OCI-LY7 (cell line): ENCODE measurements around the gene KDM3B. TPM values are rescaled to one million over a fixed set of nuclear protein-coding genes. Genes with fewer than 3 reads are reported as not detected.
A peak's percentile ranks its signal among the peaks of the same experiment; 100 is the strongest.

ENCODE experiments used
- BruUV-seq: library from RNA; stranded (reverse); fragments of 400-500 nt; replicated peaks from 2 replicates; lab custom pipeline; 2021; lab: Mats Ljungman, UMichigan
- CTCF ChIA-PET: fragments of 300-600 bp; sonication (Branson Sonifier 250); formaldehyde crosslinking; loops from one replicate; lab custom pipeline; 2022; ENCODE audit warnings: antibody characterized with exemption; ENCODE audit not compliant: unreplicated experiment; lab: Charles Lee
- POLR2A ChIA-PET: fragments of 300-600 bp; sonication (Branson Sonifier 250); formaldehyde crosslinking; loops from one replicate; lab custom pipeline; 2022; ENCODE audit warnings: antibody characterized with exemption; lab: Charles Lee
- DNase-seq: peaks from one replicate; pipeline ENCODE4 v3.0.0-alpha.2; 2015; ENCODE audit warnings: low spot score
- H2AFZ ChIP-seq: fragments of 200-600 bp; sonication (generic), shearing (Covaris generic); 2 replicates; pipeline ENCODE4 v1.6.1; 2014; ENCODE audit warnings: mild to moderate bottlenecking, antibody characterized with exemption, low read length, moderate library complexity
- H3K27ac ChIP-seq: fragments of 200-600 bp; sonication (generic); 2 replicates; pipeline ENCODE4 v1.5.1; 2014; ENCODE audit warnings: mixed run types, low read depth, mild to moderate bottlenecking, moderate library complexity, low read length, inconsistent platforms; ENCODE audit not compliant: poor library complexity, severe bottlenecking
- H3K36me3 ChIP-seq: fragments of 200-600 bp; sonication (generic); 2 replicates; pipeline ENCODE4 v1.6.1; 2014; ENCODE audit warnings: mild to moderate bottlenecking, antibody characterized with exemption, low read length, moderate library complexity, mixed read lengths; ENCODE audit not compliant: insufficient read depth
- H3K4me1 ChIP-seq: fragments of 200-600 bp; sonication (generic); 2 replicates; pipeline ENCODE4 v1.5.1; 2014; ENCODE audit warnings: mild to moderate bottlenecking, low read length; ENCODE audit not compliant: insufficient read depth, poor library complexity, severe bottlenecking
- H3K4me2 ChIP-seq: fragments of 200-600 bp; sonication (generic); 2 replicates; pipeline ENCODE4 v1.6.1; 2014; ENCODE audit warnings: mild to moderate bottlenecking, low read length
- H3K4me3 ChIP-seq: fragments of 200-600 bp; sonication (generic); 2 replicates; pipeline ENCODE4 v1.5.1; 2014; ENCODE audit warnings: mild to moderate bottlenecking, low read depth, low read length; ENCODE audit not compliant: poor library complexity, severe bottlenecking
- H3K79me2 ChIP-seq: fragments of 200-600 bp; sonication (generic); 2 replicates; pipeline ENCODE4 v1.6.1; 2016; ENCODE audit warnings: low read depth, mild to moderate bottlenecking, low read length, moderate library complexity, mixed read lengths; ENCODE audit not compliant: insufficient read depth
- H3K9me2 ChIP-seq: fragments of 200-600 bp; sonication (generic); 2 replicates; pipeline ENCODE4 v1.6.1; 2016; ENCODE audit warnings: mild to moderate bottlenecking, low read length, mixed read lengths; ENCODE audit not compliant: insufficient read depth
- H3K9me3 ChIP-seq: fragments of 200-600 bp; sonication (generic); 2 replicates; pipeline ENCODE4 v1.6.1; 2014; ENCODE audit warnings: mild to moderate bottlenecking, mixed run types, low read length, mixed read lengths
- H4K20me1 ChIP-seq: fragments of 200-600 bp; sonication (generic); 2 replicates; pipeline ENCODE4 v1.6.1; 2014; ENCODE audit warnings: mild to moderate bottlenecking, antibody characterized with exemption, low read length, moderate library complexity, mixed read lengths; ENCODE audit not compliant: insufficient read depth
- CTCF ChIP-seq: fragments of 200-600 bp; sonication (generic); conservative IDR thresholded peaks from 2 replicates; pipeline ENCODE4 v1.5.1; 2014; ENCODE audit warnings: mild to moderate bottlenecking, antibody characterized with exemption, low read length, moderate library complexity, mixed read lengths
- EZH2phosphoT487 ChIP-seq: fragments of 200-600 bp; sonication (generic); IDR thresholded peaks from 2 replicates; pipeline ENCODE4 v1.6.1; 2018; ENCODE audit warnings: low read depth, borderline replicate concordance, mild to moderate bottlenecking, mixed run types, antibody characterized with exemption, low read length, moderate library complexity, mixed read lengths
- intact Hi-C: fragments of 100-400 bp; cut with micrococcal nuclease; formaldehyde crosslinking; loops from one replicate; pipeline ENCODE4 v1.10.0; 2022; ENCODE audit not compliant: unreplicated experiment
- total RNA-seq, 2 experiments: library from RNA; depleted of rRNA in 1 of 2; stranded (reverse); fragments of >200 nt in 1 of 2; shearing (Covaris generic) in 1 of 2; gene quantifications; 2 replicates each; pipeline ENCODE4 v1.2.3, GENCODE V29; 2014 to 2022

KDM3B gene
- total RNA-seq, 2 experiments from 2014 or later, result 51.1 to 64.8 TPM

GRCh38 chr5:138337685-138338410 lies 14.6 kb upstream of the KDM3B start, which contains the start of gene FAM53C:
TSS of gene FAM53C (plus strand) at chr5:138338266. CDS start at chr5:138341336, 3,070 bp downstream.
- Histone ChIP-seq H3K9me3 (no peaks in the 10 kb centered on the region), H3K36me3 (peaks cover 20% of the 10 kb centered on the region), H3K79me2 (peaks cover 34% of the 10 kb centered on the region; the same call in 1 of the 2 replicates), H3K4me2 (peak within 1 kb of the TSS; percentile 99), H4K20me1 (peaks cover 16% of the 10 kb centered on the region; the same call in 1 of the 2 replicates), H3K9me2 (no peaks in the 10 kb centered on the region), H3K27ac (peak within 1 kb of the TSS; percentile 67), H2AFZ (peak within 1 kb of the TSS; percentile 96), H3K4me1 (peaks cover 26% of the 10 kb centered on the region), H3K4me3 (peak within 1 kb of the TSS; percentile 89)
- POLR2A ChIA-PET, result interaction anchor here (0.6 to 6.1 kb wide), 5 partner anchors 9 to 256 kb away, joined by 3 to 102 read pairs (median 3); partner anchors contain the start of gene KDM3B
- BruUV-seq, result no TSS peak
- TF ChIP-seq EZH2phosphoT487 (no peak), CTCF (0 out of 2 replicates have a peak, but pooled peaks have one; percentile 23)
- CTCF ChIA-PET, result interaction anchor here (3.6 kb wide), 1 partner anchor 15 kb away, joined by 34 read pairs; the partner anchor contains the start of gene KDM3B
- peak; percentile 96 for DNase-seq
- intact Hi-C loops, result loop anchor here (5.0 kb wide), 2 partner anchors 161 to 204 kb away; partner anchors contain the start of genes BRD8, ETF1 and KIF20A

- H3K4me2 ChIP-seq, result peak overlapping the region; percentile 99
- H3K9me3 ChIP-seq, result no peaks in the 10 kb centered on the region
- ChIA-PET CTCF (interaction anchor here (3.6 kb wide), 1 partner anchor 14 kb away, joined by 34 read pairs; the partner anchor contains the start of gene KDM3B), POLR2A (interaction anchor here (0.6 to 6.1 kb wide), 6 partner anchors 7 to 257 kb away, joined by 3 to 102 read pairs (median 4); partner anchors contain the start of genes CDC23, CDC25C and KDM3B)
- H3K4me3 ChIP-seq, result peak overlapping the region; percentile 89
- DNase-seq, result peak; percentile 39
- BruUV-seq, result no TSS peak
- TF ChIP-seq CTCF (no peak), EZH2phosphoT487 (no peak)
- H3K27ac ChIP-seq, result peak overlapping the region; percentile 67
- H2AFZ ChIP-seq, result no peak overlapping the region
- H3K36me3 ChIP-seq, result peaks cover 27% of the 10 kb centered on the region
- intact Hi-C loops, result loop anchor here (1.0 to 5.0 kb wide), 3 partner anchors 14 to 204 kb away; partner anchors contain the start of genes BRD8, ETF1, KDM3B and KIF20A
- H3K4me1 ChIP-seq, result peaks cover 26% of the 10 kb centered on the region
- H3K79me2 ChIP-seq, result peaks cover 34% of the 10 kb centered on the region; the same call in 1 of the 2 replicates
- peaks cover 16% of the 10 kb centered on the region; the same call in 1 of the 2 replicates for H4K20me1 ChIP-seq
- no peaks in the 10 kb centered on the region for H3K9me2 ChIP-seq
Measured at GRCh38 chr5:138338411-138339090, 13.9 kb upstream of the KDM3B start.
